Stimulated activated CD8-positive, alpha-beta memory T cell treated with anti-CD3 and anti-CD28 coated beads, Interleukin-15, amount 100 ng/mL, for 4 hours (primary cell): ENCODE measurements around the gene TSC2.
"Not testable (repeated sequence)": the region's sequence is repeated elsewhere in the genome, so short reads cannot be mapped to it uniquely, and the experiment has no call there.

Experiments
- DNase-seq, 2 donors: peaks; one replicate each; pipeline ENCODE4 v3.0.0-alpha.2; 2020; ENCODE audit warnings: low read depth in 2 of 2

Gene TSC2

DNA sequence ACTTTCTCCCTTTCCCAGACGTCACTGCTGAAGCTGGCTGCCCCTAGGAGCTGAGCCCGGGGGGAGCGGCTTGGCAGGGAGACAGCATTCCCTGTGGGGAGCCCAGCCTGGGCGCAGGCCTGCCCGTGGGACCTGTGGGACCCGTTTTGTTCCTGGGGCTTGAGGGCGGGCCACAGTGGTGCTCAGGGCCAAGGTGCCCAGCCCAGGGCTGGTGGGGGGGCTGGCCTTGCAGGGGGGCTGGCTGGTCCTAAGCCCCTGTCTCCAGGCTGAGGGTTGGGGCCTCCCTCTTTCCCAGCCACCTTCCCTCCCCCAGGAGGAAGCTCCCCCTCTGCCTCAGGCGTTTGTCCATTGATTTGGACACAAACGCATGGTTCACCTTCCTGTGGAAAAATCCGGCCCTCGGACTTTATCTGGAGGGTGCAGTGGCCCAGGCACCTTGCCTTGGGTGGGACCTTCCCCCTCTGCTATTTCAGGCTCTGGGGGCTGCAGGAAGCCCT is 16.7 kb upstream of the TSC2 start:
- no peak for DNase-seq

DNA sequence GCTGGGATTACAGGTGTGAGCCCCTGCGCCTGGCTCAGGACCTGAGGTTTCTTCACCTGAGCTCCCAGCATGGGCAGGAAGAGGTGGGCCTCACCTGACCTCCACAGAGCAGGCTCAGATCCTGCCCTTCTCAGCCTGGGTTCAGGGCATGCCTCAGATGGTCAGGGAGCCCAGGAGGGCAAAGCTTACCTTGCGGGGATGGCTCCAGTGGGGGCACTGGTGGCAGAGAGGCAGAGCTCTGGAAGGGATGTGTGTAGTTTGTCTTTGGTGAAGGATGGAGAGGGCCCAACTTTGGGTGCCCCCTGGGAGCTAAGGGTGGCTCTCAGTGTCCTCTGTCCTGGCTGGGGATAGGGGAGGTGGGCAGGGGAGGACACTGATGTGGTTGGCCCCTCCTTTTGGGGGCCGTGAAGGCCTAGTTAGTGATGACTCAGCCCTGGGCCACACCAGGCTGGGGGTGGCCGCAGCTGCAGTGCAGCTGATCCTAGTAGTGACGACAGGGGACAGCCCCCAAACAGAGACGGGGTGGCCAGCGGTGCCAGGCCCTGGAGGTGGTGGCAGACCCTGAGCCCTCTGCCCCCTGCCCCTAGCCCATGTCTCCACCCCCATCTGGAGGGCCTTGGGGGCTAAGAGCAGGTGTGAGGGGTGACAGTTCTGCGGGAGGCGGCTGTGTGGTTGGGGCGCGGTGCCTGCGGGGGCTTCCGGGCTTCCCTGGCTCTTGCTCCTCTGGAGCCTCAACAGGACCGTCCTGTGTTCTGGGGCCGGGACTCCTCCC is 15.3 kb upstream of the TSC2 start:
- DNase-seq, result no peak

DNA sequence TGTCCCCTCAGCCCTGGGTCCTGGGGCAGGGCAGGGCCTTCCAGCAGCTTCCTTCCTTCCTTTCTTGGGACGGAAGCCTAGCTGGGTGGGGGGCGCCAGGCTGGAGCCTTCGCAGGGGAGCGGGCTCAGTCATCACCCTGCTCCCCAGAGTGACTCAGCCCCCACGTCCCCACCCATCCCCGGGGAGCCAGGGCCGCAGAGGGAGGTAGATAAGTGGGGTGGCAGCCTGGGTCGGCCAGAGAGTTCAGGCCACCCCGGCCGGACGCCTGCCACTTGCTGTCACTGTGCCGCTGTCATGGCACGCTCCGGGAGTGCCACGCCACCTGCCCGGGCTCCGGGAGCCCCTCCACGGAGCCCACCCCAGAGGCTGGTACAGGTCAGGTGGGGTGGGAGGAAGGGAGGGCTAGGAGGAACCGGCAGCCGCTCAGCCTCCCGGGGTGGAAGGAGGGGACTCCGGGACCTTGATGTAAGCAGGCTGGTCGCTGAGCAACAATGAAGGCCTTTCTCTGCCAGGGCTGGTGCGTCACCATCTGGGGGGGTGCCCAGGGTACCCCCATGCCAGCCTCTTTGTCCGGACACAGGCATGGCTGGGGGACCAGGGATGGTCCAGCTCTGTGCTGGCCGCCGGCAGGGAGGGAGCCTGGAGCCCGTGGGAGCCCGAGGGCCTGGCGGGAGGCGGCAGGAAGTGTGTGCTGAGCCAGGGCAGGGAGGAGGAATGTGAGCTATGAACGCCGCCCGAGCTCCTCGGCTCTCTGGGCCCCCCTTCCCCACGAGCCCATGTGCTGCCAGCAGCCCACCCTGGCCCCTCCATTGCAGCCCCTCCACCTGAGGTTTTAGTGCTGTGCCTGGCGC is 14.5 kb upstream of the TSC2 start:
- DNase-seq, result no peak

DNA sequence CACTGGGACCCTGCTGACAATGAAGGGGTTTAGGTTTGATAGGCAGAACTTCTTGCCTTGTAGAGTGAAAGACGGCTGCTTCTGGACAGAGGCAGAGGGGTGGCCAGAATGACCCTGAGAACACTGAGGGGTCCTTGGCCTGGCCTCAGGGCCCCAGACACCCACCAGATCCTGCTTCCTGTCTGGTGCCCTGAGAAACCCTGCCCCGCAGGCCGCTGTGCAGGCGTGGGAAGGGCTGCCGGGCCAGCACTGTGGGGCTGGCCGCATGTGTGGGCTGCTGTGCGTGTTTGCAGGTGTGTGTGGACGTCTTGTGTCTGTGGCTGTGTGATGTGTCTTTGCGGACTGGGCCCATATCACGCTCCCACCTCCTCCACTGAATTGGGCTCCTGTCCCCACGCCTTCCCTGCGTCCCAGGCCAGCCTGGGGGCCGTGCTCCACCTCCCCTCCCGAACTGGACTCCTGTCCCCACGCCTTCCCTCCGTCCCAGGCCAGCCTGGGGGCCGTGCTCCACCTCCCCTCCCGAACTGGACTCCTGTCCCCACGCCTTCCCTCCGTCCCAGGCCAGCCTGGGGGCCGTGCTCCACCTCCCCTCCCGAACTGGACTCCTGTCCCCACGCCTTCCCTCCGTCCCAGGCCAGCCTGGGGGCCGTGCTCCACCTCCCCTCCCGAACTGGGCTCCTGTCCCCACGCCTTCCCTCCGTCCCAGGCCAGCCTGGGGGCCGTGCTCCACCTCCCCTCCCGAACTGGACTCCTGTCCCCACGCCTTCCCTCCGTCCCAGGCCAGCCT is 13.7 kb upstream of the TSC2 start:
- DNase-seq, result not testable (repeated sequence)

DNA sequence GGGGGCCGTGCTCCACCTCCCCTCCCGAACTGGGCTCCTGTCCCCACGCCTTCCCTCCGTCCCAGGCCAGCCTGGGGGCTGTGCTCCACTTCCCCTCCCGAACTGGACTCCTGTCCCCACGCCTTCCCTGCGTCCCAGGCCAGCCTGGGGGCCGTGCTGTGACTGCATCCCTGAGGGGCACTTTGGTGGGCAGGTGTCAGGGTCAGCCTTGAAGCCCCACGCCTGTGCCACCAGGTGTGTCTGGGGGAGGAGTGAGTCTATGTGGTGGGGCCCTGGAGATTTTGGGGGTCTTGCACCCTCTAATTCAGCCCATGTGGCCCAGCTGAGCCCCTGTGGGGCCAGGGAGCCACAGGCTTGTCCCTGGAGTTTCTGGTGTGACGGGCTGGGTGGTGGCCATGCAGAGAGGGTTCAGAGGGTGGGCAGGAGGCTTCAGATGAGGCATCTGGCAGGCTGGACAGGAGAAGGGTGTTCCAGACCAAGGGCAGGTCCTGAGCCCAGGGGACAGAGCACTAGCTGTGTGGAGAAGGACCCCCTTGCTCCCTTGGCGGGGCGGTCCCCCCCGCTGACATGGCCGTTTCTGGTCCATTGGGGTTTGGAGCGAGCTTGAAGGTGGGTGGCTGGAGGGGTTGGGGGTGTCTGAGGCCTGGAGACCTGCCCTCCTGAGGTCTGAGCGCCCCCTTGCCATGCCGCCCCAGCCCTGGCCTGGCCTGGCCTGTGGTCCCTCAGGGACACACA is 12.9 kb upstream of the TSC2 start:
- no peak for DNase-seq

DNA sequence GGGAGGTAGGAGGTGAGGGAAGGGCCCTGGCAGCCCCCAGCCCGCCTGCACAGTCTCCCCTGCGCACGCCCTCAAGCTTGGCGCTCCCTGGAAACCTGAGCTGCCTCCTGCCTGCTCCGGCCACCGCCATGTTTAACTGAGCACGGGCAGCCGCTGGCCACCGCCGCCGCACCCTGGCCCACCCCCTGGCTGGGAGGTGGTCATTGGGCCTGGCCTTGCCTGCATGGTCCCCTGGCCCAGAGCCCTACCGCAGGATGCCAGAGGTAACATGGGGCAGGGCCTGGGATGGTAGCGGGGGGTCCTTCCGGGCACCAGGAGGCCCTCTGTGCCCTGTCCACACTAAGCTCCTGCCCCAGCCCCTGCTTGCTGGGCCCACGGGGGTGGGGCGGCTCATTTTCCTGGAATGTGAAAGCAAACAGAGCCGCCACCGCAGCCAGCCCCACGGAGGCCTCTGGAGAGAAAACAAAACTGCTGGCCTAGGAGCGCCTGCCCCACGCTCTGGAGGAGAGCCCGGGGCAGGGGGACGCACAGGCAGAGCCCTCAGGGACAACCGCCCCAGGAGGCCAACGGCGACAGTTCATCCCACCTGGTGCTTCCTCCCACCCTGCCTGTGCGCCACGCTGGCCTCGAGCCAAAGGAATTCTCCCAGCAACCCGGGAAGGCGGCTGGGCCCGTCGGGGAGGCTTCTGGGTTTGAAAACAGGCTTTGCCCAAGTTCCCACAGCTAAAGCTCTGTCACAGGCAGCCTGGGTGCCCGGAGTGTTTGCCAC is 12.2 kb upstream of the TSC2 start:
- no peak for DNase-seq

DNA sequence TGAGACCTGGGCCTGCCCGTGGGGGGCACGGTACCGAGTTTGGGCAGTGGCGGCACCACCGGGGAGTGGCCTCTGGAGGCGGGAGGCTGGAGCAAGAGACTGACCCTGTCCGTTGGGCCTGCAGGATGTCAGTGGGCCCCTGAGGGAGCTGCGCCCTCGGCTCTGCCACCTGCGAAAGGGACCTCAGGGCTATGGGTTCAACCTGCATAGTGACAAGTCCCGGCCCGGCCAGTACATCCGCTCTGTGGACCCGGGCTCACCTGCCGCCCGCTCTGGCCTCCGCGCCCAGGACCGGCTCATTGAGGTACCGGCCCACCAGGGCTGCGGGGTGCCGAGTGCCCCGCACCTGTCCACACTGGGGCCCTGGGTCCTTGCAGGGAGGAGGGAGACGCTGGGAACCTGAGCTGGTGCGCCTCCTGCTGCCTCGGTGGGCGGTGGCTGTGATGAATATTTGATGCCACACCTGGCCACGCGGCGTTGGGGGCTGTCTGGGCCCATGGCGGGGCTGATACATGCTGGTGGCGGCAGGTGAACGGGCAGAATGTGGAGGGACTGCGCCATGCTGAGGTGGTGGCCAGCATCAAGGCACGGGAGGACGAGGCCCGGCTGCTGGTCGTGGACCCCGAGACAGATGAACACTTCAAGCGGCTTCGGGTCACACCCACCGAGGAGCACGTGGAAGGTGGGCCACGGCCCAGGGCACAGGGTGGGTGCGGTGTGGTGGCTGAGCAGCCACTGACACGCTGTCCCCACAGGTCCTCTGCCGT is 11.4 kb upstream of the TSC2 start:
- DNase-seq, result no peak

DNA sequence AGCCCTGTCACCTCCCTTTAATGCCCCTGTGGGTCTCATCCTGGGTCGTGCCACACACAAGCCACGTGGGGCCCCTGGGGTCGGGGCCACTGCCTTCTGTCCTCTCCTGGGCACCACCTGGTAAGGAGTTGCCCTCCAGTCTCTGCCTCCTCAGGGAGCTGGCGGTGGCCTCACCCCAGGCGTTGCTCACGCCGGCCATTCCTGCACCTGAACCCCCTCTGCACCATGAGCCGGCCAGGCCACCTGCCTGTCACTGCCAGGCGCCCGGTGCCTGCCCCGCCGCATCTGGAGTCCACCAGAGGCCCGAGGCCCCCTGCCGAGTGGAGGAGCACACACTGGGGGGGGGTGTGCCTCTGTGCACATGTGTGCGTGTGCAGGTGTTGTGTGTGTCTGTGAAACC is 10.7 kb upstream of the TSC2 start:
- no peak for DNase-seq

DNA sequence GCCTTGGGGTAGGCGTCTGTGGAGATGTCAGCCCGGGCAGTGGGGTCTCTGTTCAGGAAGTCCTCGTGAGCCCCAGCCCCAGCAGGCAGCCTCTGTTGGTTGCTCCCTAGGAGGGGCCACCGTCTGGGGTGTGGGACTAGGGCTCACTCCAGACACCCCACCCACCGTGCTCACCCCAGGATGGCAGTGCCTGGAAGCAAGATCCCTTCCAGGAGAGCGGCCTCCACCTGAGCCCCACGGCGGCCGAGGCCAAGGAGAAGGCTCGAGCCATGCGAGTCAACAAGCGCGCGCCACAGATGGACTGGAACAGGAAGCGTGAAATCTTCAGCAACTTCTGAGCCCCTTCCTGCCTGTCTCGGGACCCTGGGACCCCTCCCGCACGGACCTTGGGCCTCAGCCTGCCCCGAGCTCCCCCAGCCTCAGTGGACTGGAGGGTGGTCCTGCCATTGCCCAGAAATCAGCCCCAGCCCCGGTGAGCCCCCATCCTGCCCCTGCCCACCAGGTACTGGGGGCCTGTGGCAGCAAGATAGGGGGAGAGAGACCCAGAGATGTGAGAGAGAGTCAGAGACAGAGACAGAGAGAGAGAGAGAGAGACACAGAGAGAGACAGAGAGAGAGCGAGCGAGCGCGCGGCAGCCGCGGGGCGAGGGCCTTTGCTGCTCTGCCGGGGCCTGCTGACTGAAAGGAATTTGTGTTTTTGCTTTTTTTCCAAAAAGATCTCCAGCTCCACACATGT is 10.0 kb upstream of the TSC2 start:
- DNase-seq, result no peak

DNA sequence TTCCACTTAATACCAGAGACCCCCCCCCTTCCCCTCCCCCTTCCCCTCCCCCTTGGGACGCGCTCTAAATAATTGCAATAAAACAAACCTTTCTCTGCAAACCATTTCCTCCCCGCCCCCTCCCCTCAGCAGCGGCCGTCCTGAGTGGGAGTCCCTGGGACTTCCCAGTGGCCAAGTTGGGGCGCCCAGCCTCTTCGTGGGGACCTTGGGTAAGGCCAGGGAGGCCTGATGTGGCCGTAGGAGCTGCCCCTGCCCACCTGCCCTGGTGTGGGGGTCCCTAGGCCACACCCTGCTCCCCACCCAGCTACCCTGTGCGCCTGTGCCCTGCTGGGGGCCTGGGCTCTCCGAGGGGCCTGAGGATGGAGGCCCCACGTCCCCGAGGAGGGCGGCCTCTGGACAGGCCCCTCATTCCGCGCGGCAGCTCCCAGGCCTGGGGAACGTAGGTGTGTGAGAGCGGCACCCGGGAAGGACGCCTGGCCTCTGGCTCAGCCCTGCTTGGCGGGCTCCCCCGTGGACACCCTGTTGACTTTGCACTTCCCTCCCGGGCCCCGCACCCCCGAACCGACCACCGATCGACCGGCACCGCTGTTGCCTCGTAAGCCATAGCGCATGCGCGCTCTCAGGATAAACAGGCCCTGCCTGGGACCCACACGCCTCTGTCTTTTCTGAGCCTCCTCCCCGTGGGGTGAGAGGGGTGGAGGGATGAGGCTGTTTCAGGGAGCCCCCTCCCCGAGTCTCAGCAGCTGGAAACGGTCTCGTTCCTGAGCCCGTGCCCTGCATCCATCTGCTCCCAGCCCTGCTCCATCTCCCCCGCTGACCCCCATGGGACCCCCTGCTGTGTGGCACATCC is 9.2 kb upstream of the TSC2 start:
- DNase-seq, result no peak

DNA sequence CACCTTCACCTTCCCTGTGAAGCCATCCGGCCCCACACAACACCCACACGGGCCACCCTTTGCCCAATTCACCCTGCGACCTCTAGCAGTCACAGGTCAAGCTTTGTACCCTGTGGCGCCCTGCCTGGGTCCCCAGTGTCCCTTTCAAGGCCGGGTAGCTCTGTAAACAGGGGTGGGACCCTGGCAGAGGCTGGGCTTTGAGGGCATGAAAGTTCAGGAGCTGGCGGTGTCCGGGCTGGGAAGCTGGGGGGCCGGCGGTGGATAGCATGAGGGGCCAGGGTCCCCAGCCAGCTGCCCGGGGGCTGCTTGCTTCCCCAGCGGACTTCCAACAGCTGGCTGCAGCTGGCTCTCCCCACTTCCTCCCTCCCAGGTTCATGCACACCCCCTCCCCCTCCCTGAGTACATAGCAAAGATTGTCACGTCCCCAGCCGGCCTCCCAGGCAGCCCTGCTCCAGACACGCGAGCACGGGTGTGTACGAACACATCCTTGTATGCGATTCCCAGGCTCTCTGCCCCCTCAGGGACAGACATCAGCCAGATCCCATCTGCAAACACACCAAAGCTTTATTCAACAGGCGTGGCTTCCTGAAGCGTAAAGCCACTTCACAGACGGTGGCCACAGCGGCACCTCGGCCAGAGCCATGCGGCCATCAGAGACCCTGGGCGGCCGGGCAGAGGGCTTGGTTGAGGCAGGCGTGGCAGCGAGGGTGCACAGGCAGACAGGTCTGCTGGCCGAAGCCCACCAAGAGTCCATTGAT is 8.3 kb upstream of the TSC2 start:
- DNase-seq, result no peak

DNA sequence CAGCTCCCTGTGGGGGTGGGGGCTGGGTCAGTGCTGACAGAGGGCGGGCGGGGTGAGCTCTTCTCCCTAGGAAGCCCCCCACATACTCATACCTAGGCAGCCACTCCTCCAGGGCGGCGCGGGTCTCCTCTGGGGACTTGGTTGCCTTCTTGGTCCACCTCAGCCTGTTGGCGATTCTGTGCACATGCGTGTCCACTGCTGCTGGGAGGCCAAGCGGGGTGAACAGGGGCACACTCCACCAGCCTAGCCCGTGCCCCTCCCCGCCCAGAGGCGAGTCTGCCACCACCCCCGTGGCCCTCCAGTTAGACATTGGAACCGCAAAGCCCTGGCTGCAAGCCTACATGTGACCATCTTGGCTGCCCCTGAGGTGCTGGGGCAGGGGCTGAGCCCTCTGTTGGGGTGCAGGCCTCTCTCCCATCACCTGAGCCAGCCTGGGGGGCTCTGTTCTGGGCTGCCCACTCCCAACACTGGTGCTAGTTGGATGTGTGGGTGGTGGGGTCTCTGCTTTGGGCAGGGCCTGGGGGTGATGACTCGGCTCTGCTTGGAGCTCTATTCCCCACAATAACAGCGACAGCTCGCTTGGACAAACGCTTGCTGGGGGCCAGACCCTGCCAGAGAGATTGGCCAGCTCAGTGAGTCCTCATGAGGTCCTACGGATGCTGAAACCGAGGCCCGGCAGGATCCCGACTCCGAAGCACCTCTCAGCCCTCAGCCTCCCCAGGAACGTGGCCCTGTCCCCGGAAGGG is 7.6 kb upstream of the TSC2 start:
- DNase-seq, result no peak

DNA sequence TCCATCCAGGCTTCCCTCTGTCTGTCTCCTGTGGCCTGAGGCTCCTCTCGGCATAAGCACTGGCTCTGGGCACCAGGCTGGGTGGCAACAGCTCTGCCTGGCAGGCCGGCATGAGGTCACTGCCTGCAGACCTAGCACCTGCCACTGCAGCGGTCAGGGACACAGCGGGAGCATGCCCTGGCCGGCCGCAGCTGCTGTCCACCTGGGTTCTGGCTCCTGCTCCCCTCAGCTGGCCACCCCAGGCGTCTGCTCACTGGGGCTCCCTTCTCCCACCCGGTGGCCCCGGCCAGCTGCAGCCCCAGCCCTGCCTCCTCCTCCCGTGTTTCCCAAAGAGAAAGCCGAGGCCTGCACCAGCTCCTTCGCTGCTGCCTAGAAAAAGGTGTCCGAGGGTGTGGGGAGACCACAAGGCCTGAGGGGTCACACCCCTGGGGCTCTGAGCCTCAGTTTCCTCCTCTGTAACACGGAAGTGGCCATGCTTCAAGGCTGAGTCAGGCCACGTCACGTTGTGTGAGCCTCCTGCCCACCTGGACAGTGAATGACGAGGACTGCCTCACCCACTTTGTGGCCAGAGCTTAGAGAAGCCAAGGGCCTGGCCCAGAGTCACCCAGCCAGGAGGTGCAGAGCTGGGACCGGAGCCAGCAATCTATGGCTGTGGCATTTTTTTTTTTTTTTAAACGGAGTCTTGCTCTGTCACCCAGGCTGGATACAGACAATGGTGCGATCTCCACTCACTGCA is 6.8 kb upstream of the TSC2 start:
- DNase-seq, result no peak

DNA sequence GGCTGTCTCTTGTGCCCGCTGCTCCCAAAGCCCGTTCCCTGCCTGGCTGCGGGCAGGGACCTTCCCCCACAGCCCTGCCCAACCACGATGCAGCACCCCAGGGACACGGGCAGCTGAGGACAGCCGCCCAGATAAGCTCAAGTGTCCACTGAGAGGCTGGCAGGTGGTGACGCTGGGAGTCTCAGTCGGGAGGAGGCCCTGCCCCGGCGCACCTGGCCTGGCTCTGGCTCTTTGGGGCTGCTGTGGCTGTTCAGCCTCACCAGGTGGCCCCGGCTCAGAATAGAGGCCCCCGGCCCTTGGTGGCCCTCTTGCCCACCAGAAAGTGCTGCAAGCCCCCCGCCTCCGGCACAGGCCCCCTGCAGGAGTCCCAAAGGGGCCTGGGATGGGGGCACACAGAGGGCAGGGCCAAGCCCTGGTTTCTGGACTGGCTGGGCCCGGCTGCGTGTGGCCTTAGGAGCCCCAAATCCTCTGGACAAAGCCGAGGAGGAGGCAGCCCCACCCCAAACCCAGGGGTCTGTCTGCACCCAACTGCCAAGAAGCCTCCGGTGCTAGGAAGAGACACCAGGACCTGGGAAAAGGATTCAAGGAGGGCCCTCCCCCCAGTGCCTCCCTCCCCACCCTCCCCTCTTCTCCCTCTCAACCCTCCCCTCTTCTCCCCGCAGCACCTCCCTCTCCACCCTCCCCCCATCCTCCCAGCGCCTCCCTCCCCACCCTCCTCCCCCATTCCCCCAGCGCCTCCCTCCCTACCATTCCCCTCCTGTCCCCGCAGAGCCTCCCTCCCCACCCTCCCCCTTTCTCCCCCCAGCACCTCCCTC is 5.4 kb upstream of the TSC2 start:
- DNase-seq, result no peak

DNA sequence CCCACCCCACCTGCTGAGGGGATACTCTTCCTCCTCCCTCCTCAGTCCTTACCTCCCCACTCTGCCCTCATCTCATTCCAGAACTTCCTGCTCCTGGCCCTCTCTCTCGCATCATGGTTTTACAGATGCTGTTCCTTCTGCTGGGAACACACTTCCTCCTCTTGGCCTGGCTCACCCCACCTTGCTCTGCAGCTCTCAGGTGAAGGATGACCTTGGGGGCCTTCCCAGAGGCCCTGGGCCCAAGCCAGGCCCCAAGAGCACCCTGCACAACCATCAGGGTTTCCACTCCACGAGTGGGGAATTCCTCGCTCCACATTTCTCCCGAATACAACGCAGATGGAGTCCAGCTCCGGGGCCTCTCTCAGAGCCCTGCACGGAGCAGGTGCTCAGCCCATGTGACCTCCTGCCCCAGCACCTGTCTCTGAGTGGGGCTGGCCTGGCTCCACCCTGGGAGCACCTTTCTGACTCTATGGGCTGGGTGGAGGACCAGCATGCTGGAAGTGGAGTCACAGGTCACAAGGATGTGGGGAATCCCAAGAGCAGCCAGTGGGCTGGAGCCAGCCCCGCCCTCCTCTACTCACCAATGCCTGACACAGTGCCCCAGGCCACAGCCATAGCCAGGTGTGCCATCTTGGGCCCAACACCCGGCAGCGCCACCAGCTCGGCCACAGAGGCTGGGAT is 4.7 kb upstream of the TSC2 start:
- no peak for DNase-seq
